Kidney epithelial cell (primary cell): ENCODE data around the gene RAB25. TPM values are rescaled to one million over a fixed set of nuclear protein-coding genes. Genes with fewer than 3 reads are reported as not detected.

Experiments used
- DNase-seq: peaks from one replicate; pipeline ENCODE4 v3.0.0-alpha.2; 2010; ENCODE audit warnings: low read depth
- H3K27me3 ChIP-seq: 2 replicates; pipeline ENCODE4 v1.6.0; 2011; ENCODE audit warnings: low read length; ENCODE audit not compliant: control insufficient read depth, insufficient read depth
- H3K36me3 ChIP-seq: 2 replicates; pipeline ENCODE4 v1.5.1; 2011; ENCODE audit warnings: low read length; ENCODE audit not compliant: control insufficient read depth, insufficient read depth
- H3K4me3 ChIP-seq: 2 replicates; pipeline ENCODE4 v1.5.1; 2011; ENCODE audit warnings: low read depth, mild to moderate bottlenecking, control low read depth, low read length
- total RNA-seq: library from RNA; depleted of rRNA; stranded (reverse); fragments of >200 nt; gene quantifications from 2 replicates; pipeline ENCODE4 v1.2.3, GENCODE V29; 2015
- TF ChIP-seq, protein P1 (sequence below): IDR thresholded peaks from 2 replicates; pipeline ENCODE4 v1.5.1; 2011; ENCODE audit warnings: mild to moderate bottlenecking, moderate library complexity, low read length, control low read depth, inconsistent platforms; ENCODE audit not compliant: insufficient read depth, poor library complexity, severe bottlenecking

RAB25 gene
- total RNA-seq, 1 donor from 2014 or later, result 30.4 TPM

GRCh38 chr1:156103521-156103947 lies 42.6 kb downstream of the RAB25 start:
- TF ChIP-seq, protein P1, sequence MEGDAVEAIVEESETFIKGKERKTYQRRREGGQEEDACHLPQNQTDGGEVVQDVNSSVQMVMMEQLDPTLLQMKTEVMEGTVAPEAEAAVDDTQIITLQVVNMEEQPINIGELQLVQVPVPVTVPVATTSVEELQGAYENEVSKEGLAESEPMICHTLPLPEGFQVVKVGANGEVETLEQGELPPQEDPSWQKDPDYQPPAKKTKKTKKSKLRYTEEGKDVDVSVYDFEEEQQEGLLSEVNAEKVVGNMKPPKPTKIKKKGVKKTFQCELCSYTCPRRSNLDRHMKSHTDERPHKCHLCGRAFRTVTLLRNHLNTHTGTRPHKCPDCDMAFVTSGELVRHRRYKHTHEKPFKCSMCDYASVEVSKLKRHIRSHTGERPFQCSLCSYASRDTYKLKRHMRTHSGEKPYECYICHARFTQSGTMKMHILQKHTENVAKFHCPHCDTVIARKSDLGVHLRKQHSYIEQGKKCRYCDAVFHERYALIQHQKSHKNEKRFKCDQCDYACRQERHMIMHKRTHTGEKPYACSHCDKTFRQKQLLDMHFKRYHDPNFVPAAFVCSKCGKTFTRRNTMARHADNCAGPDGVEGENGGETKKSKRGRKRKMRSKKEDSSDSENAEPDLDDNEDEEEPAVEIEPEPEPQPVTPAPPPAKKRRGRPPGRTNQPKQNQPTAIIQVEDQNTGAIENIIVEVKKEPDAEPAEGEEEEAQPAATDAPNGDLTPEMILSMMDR, result no peak
- Histone ChIP-seq H3K27me3 (no peaks in the 10 kb centered on the region), H3K36me3 (no peaks in the 10 kb centered on the region), H3K4me3 (no peak overlapping the region)
- no peak for DNase-seq

GRCh38 chr1:156104065-156104810 lies 43.3 kb downstream of the RAB25 start:
- DNase-seq, result no peak
- Histone ChIP-seq H3K36me3 (no peaks in the 10 kb centered on the region), H3K4me3 (no peak overlapping the region), H3K27me3 (no peaks in the 10 kb centered on the region)
- TF ChIP-seq, protein P1, result no peak

DNA sequence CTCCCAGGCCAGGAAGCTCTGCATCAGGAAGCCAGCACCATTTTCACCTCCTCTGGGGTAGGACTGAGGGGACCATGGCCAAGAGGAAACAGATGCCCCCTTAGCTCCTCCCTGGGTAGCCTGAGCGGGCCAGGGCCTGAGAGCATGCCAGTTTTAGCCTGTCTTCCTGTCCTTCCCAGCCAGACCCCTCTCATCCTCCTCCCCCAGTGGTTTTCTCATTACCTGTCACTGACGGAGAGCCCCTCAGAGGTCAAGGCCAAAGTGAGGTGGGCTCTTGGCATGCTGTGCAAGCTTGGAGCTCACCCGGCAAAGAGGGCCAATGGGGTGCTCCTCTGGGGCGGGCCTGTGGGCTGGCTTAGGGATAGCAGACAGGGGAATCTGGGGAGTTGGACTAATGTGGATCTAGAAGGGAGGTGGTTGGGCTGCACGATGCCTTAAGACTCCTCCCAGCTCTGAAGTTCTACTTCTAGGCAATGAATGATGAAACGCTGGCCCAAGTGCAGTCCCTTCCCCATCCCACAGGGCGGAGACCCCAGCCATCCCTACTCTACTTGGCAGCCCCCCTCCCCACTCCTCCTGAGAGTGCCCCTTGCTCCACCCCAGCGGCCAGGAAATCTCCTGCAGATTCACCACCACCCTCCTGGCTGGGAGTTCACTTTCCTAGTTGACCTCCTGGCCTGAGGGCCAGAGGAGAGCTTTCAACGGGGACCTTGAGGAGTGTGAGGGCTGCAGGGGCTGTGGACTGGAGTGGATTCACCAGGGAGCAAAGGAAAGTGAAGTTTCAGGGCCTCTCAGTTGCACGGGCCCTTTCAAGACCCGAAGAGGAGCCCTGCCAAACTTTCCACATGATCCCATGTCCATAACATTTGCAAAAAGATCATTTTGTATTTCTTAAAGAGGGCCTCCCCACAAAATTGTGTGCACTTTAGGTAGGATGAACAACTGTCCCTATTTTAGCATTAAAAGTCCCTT lies 44.2 kb downstream of the RAB25 start:
- H3K27me3 ChIP-seq, result no peaks in the 10 kb centered on the region
- TF ChIP-seq, protein P1, result no peak
- no peaks in the 10 kb centered on the region for H3K36me3 ChIP-seq
- no peak for DNase-seq
- no peak overlapping the region for H3K4me3 ChIP-seq

DNA sequence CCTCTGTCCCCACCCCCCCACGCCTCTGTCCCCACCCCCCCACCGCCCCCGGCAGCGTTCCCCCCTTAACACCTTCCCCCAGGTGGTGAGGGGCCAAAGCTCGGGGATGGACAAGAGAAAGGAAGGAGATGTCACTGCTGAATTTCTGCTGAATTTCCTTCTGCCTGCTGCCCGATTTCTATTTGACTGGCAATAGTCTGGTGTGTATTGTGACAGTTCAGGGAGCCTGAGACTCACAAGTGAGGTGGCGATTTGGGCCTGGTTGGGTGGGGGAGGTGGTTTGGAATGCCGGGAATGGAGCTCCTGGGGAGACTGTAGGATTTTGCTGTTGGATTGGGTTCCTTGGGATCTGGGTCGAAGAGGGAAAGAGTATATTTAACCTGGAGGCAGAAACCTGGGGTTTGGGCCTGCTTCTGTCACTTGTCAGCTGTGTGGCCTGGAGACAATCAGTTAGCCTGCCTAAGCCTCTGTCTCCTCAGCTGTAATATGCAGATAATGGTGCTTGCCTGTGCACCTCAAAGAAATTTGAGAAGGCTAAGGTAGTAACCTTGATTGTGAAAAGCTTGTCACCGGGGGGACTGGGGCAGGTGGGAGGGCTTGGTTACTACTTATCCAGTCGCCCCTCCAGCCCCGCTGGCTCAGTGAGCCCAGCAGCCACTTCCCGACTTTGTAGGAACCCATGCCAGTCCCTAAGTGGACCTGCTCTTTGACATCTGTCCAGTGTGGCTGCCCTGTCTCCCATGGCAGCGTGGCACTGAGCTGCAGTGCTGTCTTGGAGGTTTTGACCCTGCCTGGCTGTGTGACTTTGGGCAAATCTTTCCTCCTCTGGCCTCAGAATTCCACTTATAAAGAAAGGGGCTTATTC lies 45.9 kb downstream of the RAB25 start:
- H3K36me3 ChIP-seq, result no peaks in the 10 kb centered on the region
- H3K4me3 ChIP-seq, result no peak overlapping the region
- TF ChIP-seq, protein P1, result no peak
- no peaks in the 10 kb centered on the region for H3K27me3 ChIP-seq
- DNase-seq, result no peak

GRCh38 chr1:156108057-156108456 lies 47.1 kb downstream of the RAB25 start:
- TF ChIP-seq, protein P1, result no peak
- no peaks in the 10 kb centered on the region for H3K36me3 ChIP-seq
- DNase-seq, result no peak
- H3K27me3 ChIP-seq, result no peaks in the 10 kb centered on the region
- H3K4me3 ChIP-seq, result no peak overlapping the region
